NCI-H69 (cell line): ENCODE measurements around the gene CCDC30.
"Not testable (repeated sequence)": the region's sequence is repeated elsewhere in the genome, so short reads cannot be mapped to it uniquely, and the experiment has no call there.

ENCODE experiments used
- DNase-seq: peaks from one replicate; lab custom pipeline; 2025; lab: John Stamatoyannopoulos, UW

CCDC30 gene

DNA sequence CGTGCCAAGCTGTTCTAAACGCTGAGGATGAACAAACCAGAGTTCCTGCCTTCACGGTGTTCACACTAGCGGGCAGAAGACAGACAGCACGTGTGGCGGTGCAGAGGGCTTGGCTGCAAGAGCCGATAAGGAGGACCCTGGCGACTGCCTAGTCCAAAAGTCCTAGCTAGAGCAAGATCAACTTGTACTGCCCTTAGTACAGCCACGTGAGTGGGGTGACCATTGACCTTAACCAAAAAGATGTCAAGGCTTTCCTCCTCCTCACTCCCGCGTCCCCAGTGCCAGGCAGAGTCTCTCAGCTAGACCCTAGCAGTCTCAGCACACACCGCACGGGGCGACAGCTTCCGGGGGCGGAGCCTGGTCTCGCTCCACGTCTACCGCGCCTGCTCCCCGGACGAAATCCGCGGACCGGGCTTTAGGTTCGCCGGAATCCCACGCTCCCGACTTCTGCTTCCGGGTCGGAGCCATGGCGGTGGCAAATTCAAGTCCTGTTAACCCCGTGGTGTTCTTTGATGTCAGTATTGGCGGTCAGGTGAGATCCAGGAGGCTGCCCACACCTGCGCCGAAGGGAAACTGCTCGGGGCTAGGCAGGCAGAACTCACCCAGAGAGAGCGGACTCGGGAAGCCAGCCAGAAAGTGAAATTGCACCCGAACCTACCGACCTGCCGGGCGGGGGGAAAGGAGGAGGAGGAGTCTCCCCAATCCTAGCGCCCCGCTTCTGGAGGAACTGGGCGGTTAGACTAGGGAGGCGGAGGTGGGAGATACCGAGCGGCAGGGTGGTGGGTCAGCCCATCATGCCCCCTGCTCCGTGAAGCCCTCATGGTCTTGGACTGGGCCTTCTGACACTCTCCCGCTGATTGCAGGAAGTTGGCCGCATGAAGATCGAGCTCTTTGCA is 195.1 kb downstream of the CCDC30 start, which contains the start of gene PPIH:
Gene PPIH, plus strand, starts transcription at position 443 of the 896 bp plus-strand sequence. Its CDS starts 24 bp downstream, at position 467.
- peak; percentile 94 for DNase-seq

DNA sequence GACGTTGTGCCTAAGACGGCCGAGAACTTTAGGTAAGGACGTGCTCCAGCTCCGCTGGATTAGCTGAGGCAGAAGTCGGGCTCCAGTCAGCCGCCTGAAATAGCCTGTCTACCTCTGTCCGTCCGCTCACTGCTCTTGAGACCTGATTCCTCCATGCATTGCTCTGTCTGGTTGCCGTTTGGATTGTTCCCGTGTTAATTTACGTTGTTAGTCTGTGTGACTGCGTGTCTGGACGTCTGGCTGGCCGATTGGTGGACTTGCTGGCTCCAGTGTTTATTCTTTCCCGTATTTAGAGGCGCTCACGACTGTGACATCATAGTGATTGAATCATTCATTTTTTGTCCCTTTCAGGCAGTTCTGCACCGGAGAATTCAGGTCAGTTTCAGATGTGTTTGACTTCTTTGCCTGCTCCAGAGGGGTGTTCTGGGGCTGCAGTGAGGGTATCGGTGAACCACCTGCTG is 195.8 kb downstream of the CCDC30 start:
- no peak for DNase-seq

DNA sequence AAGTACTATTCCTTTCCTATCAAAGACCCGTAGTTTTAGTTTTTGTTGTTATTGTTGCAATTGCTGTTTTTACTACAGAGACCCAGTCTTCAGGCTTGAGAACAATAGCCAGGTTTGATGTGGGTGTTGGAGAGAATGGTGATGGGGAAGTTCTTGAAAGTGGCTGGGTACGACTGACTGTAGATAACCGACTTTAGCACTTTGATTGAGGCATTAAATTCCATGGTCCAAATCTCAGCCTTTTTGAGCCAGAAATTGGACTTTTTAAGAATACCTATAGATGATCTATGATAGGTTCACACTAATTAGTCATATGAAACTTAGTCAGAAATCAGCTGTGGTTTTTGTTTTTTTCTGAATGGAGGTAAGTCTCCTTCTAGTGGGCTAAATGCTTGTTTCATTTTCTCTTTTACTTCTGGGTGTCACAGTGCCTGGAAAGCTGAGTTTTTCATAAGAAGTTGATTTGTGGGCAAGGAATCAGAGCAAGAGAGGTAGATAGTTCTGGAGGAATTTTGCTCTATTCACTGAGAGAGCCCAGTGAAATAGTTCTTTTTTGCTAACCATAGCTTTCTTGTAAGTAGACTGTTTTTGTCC is 197.9 kb downstream of the CCDC30 start:
- no peak for DNase-seq

DNA sequence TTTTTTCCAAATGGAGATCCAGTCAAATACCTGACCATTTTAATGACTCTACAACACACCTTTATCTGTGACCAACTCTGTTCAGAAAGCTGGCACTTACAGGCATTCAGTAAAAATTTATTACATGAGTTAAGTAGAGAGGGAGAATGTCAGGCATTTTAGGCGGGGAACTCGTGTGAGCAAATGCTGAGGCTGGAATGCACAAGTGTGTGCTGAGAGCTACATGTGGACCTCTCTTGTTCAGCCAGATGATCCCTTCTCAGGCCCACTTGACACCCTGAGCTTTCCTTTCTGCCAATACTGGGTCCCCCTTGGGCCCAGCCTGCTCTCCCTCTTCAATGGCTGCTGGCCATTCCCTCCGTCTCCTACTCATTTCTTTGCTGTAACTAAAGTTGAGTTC is 206.8 kb downstream of the CCDC30 start:
- DNase-seq, result no peak

DNA sequence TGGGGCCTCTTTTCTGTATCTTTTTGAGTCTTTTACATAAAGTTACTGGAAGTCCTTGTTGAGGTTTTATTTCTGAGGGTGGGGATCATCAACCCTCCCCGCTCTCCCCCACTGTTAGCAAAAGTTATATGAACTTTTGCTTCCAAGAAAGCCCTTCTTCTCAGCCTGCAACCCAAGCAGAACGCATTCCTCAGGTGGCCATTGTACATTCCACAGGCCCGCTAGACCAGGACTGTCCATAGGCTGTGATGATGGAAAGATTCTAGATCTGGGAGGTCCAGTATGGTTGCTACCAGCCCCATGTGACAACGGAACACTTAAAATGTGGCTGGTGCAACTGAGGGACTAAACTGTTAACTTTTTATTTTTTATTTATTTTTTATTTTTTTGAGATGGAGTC is 207.3 kb downstream of the CCDC30 start:
- DNase-seq, result no peak

DNA sequence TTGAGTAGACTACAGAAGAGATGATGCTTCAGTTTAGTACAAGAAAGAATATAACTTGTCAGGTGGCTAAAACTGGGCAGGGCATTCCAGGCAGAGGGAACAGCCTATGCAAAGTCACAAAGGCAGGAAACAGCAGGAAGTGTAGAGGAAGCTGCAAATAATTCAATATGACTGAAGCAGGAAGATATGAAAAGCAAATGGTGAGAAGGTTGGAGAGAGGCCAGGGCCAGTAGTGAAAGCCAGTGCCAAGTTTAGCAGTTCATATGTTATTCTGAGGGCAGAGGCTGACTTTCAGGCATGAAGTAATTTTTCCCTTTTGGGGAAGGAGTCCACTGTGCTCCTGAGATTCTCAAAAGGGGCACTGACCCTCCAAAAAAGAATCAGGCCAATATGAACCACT is 211.1 kb downstream of the CCDC30 start:
- no peak for DNase-seq

DNA sequence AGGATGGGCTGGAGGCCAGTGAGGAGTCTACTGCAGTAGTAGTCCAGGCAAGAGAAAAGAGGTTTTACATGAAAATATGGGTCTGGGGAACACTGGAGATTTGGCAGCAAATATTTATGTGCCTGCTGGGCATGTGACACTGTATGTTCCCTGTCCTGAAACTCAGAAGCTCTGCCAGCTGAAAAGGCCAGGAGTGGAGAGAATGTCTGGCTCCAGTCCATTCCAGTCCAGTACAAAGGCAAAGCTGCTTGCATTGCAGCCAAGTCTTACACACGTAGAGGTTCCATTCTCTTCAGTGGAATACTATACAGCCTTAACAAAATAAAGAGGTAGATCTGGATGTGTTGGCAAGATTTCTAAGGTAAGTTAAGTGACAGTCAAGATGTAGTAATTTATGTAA is 211.6 kb downstream of the CCDC30 start:
- DNase-seq, result no peak

DNA sequence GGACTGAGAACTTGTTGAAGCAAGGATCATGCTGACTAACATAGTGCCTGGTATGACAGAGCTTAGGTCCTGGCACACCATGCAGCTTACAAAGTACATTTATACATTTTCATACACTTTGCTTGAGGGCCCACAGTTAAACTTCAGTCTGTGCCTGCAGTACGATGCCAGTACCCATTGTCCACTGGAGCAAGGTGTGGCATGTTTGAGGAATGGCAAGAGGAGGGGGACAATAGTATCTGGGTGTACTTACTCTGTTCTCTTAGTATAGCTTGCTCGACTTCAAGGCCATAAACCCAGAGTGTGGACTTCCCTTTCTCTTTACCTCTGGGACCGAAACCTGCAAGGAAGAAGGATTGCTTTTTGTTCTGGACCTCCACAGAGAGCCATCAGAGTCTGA is 212.4 kb downstream of the CCDC30 start:
- no peak for DNase-seq

DNA sequence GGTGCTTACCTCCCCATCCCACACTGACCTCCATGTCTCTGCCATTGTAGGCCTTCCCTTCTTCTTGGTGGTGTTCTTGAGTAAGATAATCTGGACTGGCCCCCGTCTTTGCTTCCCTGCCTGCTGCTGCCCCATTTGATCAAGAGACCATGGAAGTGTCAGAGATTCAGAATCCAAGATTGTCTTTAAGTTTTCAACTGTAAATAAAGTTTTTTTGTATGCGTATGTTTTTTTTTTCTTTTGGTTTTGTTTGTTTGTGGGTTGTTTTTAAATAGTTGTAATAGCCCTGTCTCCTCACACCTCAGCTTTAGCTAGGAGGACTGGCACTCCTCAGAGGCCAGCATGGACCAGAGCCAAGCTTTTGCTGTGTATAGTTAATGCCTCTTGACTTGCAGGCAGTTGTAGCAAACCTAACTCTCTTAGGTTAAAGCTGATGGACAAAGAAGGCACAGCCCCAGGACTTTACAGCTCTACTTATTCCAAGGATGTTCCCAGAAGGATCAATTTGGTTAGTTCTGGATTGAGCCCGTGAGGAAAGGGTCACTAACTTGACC is 213.5 kb downstream of the CCDC30 start:
- no peak for DNase-seq

DNA sequence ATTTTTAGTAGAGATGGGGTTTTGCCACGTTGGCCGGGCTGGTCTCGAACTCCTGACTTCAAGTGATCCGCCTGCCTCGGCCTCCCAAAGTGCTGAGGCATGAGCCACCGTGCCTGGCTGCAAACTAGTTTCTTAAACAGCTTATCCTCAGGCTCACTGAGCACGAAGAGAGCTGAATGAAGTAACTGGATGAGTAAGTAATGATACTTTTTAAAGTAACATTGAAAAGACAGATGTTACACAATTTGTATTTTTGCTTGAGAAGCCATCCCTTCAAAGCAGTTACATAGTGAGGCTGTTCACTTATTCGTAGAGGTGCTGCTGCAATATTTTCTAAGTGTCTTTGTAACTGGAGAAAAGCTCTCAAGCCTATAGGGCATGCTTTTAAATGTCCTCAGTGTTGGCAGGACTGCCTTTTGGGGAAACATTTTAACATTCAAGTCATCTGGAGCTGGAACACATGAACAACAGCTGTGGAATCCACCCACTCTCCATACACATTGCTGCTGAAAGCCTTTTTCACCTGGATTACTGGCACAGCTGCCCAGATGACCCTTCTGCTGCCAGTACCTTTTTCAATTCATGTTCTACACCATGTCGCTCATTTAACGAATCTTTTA is 216.4 kb downstream of the CCDC30 start:
- DNase-seq, result peak; percentile 4

DNA sequence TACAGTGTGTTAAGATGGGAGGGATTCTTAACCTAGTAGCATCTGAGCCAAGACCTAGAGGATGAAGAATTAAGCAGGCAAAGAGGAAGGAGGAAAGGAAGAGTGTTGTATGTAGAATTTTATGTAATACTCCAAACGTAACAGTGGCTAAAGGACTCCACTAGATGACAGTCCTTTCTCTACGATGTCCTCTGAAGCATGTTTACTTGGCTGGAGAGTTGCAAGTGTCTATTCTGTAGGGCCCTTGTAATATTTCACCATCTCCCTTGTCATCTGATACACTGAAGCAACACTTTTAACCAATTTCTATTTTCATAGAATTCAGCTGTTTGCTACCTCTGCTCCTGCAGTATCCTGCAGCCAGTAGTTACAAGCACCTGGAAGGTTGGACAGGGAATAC is 217.0 kb downstream of the CCDC30 start:
- no peak for DNase-seq

DNA sequence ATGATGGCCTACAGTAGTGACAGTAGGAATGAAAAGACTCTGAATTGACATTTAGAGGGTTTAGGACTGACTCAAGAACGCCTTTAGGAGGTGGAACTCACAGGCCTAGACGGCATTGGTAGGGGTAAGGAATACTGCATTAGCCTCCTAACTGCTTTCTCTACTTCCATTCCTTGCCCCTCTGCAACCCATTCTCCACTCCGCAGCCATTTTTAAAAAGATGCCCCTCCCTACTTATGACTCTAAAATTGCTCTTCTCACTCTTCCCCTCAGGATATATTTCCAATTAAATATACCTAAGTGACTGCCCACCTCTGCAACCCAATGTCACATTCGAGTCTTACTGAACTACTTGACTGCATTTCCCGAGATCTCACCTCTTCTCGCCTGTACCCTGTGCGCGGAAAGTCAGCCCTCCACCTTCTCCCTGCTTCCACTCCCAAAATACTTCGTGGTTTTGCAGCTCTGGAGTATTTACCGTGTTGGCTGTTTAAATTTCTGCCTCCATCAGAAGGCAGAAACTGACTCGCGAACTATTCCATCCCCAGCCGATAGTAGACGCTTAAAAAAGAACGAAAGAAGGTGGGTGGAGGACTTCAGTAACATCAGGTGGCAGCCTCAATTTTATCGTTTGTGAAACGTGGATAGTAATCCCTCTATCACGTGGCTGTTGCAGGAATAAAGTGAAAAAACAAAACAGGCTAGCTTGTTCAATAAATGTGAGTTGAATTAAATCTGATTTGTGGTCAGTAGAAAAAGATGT is 218.0 kb downstream of the CCDC30 start:
- peak; percentile 52 for DNase-seq

DNA sequence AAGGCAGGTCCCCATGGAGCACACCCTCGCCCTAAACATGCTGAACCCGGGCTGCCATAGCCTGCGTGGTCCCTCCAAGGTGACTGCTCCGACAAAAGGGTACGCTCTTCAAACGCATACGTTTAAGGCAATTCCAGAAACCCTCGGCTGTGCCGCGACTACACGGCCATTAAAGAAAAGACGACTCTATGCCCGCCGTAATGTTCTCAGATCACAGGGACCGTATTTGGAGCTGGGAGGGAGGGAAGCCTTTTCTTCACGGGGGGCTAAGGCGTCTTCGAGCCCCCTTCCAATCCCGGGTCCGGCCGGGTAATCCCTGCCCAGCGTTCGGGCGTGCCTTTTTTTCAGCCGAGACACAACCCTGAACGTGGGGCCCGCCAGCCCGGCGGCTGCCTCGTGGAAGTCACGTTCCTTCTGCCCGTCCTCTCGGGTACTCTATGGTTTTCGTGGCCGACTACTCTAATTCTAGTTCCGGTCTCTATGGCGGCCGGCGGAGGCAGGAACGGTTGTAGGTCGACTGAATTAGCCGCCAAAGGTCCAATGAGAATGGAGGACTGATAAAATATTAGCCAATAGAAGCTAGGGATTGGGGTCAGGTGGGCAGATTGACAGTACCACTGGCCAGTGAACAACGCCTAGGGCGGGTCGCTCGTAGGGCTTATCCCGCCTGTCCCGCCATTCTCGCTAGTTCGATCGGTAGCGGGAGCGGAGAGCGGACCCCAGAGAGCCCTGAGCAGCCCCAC is 218.8 kb downstream of the CCDC30 start, which contains the start of gene YBX1:
Gene YBX1, plus strand, starts transcription at position 678 of the 743 bp plus-strand sequence. CDS start 148 bp downstream, outside the sequence.
- peak; percentile 98 for DNase-seq

DNA sequence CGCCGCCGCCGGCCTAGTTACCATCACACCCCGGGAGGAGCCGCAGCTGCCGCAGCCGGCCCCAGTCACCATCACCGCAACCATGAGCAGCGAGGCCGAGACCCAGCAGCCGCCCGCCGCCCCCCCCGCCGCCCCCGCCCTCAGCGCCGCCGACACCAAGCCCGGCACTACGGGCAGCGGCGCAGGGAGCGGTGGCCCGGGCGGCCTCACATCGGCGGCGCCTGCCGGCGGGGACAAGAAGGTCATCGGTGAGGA is 219.3 kb downstream of the CCDC30 start:
- DNase-seq, result not testable (repeated sequence)

DNA sequence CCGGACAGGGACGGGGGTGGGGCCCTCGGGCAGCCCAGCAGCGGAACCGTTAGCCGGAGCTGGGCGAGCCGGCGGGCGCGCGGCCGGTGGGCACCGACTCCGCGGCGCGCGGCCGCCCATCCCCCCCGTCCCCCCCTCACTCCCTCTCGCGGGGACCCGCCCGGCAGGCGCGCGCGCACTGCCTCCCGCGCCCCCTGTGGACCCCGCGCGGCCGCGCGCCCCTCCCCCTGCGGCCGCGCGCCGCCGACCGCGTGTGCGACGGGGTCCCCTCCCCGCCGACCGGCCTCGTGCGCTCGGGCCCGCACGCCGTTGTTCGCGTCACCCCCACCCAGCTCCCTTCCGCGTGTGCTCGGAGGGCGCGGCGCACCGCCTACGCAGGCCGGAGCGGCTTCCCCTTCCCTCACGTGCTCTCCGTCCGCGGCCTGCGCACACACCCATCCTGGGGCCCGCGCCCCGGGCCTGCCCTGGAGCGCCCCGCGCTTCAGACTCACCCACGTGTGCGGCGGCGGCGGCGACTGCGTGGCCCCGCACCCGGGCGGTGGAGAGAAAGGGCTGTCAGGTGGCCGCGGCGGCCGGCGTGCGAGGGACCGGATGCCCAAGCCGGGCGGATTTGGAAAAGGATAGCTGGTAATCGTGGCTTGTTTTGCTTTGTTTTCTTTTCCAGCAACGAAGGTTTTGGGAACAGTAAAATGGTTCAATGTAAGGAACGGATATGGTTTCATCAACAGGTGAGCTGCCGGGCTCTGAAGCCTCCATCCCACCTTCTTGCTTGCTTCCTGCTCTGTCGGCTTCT is 219.8 kb downstream of the CCDC30 start:
- DNase-seq, result peak; percentile 85

DNA sequence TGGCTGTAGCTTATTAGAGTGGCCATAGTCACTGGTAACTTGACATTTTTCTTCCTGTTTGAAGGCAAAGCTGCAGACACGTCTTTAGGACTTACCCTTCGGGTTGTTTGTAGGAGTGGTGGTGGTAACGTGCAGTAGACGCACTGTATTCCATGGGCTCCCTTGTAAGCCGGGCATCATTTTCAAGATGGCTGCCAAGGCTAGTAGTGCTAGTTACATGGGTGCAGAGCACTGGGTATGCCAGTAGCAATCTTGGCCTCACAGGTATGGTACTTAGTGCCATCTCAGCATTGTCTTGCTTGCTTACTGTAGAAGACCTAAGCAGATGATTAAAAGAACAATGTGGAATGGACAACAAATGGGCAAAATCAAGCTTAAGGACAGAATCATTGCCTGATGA is 221.1 kb downstream of the CCDC30 start:
- peak; percentile 31 for DNase-seq

DNA sequence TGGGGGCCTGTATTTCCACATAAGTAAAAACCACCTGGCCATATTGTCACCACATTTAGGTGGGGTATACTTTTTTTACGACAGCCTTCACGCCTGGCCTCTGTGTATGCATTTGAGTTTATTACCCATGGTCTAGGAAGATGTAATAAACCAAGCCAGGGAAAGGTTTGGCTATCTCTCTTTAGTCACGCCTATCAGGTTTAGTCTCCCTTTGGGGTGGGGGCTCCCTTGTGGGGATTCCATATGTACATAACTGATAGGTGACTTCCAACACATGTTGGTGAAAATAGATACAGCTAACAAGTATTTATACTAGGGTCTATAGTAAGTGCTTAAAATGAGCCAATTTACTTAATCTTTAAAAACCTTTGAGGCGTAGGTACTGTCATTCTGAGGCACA is 223.3 kb downstream of the CCDC30 start:
- DNase-seq, result no peak

DNA sequence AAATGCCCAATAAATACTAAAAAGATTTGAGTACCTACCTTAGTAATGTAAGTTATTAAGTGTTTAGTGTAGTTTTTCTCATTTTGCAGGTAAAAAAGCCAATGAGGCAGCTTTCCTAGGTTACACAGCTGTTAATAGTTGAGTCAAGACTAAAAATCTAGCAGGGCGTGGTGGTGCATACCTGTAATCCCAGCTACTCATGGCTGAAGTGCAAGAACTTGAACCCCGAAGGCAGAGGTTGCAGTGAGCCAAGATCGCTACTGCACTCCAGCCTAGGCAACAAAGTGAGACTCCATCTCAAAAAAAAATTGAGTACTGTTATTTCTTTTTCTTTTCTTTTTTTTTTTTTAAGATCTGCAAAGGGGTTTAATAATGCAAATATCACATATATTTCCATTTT is 226.8 kb downstream of the CCDC30 start:
- DNase-seq, result no peak

DNA sequence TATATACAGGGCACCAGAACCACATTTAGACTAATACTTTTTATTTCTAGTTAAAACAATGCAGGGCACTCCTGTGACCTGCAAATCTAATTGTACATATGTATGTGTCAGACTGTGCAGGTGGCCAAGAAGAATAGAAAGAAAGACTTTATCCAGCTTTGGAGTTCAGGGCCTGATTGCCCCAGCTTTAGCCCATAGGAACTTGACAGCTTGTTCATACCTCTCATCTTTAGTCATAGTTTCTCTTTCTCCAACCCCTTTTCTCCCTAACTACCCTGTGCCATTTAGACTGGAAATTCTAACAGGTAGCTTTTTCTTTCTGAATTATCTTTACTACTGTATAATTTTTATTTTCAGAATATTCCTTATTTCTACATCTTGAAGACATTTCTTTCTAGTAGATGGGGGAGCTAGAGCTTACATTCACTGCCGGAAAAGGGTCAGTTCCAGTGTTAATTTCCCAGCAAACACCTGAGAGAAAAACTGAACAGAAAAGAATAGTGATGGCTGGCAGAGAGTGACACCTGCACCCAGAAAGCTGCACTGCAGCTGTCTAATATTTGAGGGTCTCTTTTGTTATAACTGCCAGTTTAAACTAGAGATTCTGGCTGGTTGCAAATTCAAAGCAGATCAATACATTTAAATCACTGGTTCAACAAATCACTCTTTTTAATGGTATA is 227.5 kb downstream of the CCDC30 start:
- no peak for DNase-seq

DNA sequence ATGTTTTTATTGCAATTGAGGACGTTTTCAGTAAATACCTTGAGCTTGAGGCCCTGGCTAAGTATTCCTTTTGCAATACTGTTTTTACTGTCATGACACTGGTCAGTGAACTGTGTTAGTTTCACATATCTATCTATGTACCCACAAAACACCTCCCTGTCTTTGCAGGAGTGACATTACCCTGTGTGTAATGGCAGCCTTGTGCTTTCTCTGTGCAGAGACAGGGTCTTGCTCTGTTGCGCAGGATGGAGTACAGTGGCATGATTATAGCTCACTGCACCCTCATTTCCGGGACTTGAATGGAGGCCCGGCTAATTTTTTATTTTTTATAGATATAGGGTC is 228.0 kb downstream of the CCDC30 start:
- DNase-seq, result no peak
